Non-pigmented ciliary epithelial cell (primary cell): Measurements from ENCODE around the gene PCDHB14.
"Not testable (repeated sequence)": the region's sequence is repeated elsewhere in the genome, so short reads cannot be mapped to it uniquely, and the experiment has no call there.

Source experiments
- DNase-seq: peaks from one replicate; pipeline ENCODE4 v3.0.0-alpha.2; 2010; ENCODE audit warnings: low read depth

The PCDHB14 gene

DNA sequence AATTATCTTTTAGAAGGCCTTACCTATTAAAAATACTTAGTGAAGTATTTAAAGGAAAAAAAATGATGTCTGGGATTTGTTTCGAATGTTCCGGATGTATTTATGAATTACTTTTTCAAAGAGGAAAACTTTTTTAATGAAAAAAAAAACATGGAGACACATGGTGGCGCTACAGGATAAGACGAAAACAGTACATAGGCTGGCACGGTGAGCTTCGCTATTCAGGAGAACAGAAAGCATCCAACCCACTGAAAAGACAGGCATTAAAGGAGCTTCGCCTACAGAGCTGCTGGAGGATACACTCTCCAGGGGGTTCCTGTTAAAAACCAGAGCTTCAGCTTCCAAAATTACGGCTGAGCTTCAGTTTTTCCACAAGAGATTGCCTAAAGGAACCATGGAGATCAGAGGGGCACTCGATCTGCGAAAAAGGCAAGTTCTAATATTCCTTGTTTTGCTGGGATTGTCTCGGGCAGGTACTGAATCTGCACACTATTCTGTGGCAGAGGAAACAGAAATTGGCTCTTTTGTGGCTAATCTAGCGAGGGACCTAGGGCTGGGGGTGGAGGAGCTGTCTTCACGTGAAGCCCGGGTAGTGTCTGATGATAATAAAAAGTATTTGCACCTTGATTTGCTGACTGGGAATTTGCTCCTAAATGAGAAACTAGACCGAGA, at the start of gene PCDHB14:
Gene PCDHB14, plus strand, starts transcription at position 232 of the 672 bp plus-strand sequence. Its CDS starts 163 bp downstream, at position 395.
- DNase-seq, result no peak

GRCh38 chr5:141174291-141175104, 48.6 kb upstream of the PCDHB14 start:
- not testable (repeated sequence) for DNase-seq

DNA sequence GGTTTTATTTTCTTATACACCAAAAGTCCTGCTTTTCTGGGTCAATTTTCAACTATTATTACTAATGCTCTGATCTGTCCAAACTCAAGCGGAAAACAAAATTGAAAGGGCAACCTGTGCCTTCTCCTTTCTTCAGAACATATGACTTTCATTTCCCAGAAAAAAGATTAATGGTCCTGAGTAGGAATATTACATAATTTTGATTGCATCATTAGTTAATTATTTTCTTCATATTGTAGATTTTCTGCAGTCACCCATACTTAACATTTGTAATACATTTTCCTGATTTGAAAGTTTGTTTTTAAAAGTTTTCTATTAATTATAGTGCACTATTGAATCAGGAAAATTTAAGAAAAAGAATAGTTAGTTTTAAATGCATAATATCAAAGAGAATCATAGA, 47.2 kb upstream of the PCDHB14 start:
- DNase-seq, result no peak

DNA sequence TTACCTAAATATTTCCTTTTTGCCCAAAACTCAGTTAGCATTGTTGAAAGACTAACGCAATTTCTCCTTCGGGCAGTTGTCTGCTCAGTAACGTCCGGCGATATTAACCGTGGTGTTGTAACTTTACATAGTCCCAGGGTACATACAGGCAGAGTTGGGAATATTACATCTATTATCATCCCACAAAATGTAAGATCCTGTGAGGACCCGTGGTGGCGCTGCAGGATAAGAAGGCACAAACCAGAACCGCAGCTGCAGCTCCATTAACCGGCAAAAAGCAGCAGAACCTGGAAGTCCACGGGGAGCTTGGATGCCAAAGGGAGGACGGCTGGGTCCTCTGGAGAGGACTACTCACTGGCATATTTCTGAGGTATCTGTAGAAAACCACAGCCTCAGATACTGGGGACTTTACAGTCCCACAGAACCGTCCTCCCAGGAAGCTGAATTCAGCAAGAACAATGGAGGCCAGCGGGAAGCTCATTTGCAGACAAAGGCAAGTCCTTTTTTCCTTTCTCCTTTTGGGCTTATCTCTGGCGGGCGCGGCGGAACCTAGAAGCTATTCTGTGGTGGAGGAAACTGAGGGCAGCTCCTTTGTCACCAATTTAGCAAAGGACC, 45.5 kb upstream of the PCDHB14 start, which contains the start of gene PCDHB8:
Gene PCDHB8, plus strand, starts transcription at position 214 of the 615 bp plus-strand sequence. Its CDS starts 245 bp downstream, at position 459.
- not testable (repeated sequence) for DNase-seq

GRCh38 chr5:141179371-141179770, 43.8 kb upstream of the PCDHB14 start:
- not testable (repeated sequence) for DNase-seq

DNA sequence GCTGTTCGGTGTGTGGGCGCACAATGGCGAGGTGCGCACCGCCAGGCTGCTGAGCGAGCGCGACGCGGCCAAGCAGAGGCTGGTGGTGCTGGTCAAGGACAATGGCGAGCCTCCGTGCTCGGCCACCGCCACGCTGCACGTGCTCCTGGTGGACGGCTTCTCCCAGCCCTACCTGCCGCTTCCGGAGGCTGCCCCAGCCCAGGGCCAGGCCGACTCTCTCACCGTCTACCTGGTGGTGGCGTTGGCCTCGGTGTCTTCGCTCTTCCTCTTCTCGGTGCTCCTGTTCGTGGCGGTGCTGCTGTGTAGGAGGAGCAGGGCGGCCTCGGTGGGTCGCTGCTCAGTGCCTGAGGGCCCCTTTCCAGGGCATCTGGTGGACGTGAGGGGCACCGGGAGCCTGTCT, 43.3 kb upstream of the PCDHB14 start:
- DNase-seq, result not testable (repeated sequence)

DNA sequence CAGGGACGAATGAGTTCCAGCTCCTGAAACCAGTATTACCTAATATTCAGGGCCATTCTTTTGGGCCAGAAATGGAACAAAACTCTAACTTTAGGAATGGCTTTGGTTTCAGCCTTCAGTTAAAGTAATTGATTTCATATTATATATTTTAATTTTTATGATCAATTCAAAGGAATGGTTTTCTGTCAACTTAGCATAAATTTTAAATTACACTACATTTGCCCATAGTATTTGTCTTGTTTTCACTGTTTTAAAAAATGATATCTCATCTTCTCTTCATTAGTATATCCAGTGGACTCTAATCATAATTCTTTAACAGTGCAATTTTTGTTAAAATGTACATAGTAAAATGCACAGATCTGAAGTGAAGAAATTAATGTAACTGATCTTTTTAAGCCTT, 42.8 kb upstream of the PCDHB14 start:
- DNase-seq, result no peak

DNA sequence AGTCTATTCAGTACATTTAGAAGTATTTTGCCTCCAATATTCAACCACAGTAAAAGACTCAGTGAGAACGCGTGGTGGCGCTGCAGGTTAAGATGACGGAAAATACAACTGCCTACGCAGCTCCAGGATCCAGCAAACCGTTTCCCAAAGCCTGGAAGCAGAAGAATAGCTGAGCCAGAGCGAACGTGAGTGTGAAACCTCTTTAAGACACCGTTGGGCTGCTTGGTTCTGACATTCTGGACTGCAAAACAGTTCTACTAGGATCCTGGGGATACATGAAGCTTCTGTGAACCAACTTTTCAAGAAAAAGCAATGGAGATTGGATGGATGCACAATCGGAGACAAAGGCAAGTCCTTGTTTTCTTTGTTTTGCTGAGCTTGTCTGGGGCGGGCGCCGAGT, 40.9 kb upstream of the PCDHB14 start, which contains the start of gene PCDHB16:
Gene PCDHB16, plus strand, starts transcription at position 140 of the 400 bp plus-strand sequence. Its CDS starts 173 bp downstream, at position 313.
- no peak for DNase-seq

- not testable (repeated sequence) for DNase-seq
Measured at GRCh38 chr5:141184117-141184855, 38.9 kb upstream of the PCDHB14 start.

- no peak for DNase-seq
Measured at GRCh38 chr5:141186897-141187512, 36.1 kb upstream of the PCDHB14 start, which contains the start of gene PCDHB9. TSS of gene PCDHB9 (plus strand) at chr5:141187161. CDS start at chr5:141187319, 158 bp downstream.

DNA sequence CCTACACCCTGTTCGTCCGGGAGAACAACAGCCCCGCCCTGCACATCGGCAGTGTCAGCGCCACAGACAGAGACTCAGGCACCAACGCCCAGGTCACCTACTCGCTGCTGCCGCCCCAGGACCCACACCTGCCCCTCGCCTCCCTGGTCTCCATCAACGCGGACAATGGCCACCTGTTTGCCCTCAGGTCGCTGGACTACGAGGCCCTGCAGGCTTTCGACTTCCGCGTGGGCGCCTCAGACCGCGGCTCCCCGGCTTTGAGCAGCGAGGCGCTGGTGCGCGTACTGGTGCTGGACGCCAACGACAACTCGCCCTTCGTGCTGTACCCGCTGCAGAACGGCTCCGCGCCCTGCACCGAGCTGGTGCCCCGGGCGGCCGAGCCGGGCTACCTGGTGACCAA, 34.5 kb upstream of the PCDHB14 start:
- not testable (repeated sequence) for DNase-seq

- DNase-seq, result not testable (repeated sequence)
Measured at GRCh38 chr5:141189131-141189530, 34.0 kb upstream of the PCDHB14 start.

GRCh38 chr5:141192110-141192725, 30.9 kb upstream of the PCDHB14 start, which contains the start of gene PCDHB10:
TSS of gene PCDHB10 (plus strand) at chr5:141192353. CDS start at chr5:141192553, 200 bp downstream.
- no peak for DNase-seq

DNA sequence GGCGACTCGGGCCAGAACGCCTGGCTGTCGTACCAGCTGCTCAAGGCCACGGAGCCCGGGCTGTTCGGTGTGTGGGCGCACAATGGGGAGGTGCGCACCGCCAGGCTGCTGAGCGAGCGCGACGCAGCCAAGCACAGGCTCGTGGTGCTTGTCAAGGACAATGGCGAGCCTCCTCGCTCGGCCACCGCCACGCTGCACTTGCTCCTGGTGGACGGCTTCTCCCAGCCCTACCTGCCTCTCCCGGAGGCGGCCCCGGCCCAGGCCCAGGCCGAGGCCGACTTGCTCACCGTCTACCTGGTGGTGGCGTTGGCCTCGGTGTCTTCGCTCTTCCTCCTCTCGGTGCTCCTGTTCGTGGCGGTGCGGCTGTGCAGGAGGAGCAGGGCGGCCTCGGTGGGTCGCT, 28.8 kb upstream of the PCDHB14 start:
- DNase-seq, result not testable (repeated sequence)

GRCh38 chr5:141196363-141196762, 26.8 kb upstream of the PCDHB14 start:
- DNase-seq, result no peak

GRCh38 chr5:141199359-141200235, 23.5 kb upstream of the PCDHB14 start, which contains the start of gene PCDHB11:
TSS of gene PCDHB11 (plus strand) at chr5:141199627. CDS start at chr5:141199775, 148 bp downstream.
- no peak for DNase-seq

- not testable (repeated sequence) for DNase-seq
Measured at GRCh38 chr5:141201126-141201525, 22.0 kb upstream of the PCDHB14 start.

- DNase-seq, result not testable (repeated sequence)
Measured at GRCh38 chr5:141201646-141202045, 21.5 kb upstream of the PCDHB14 start.

- DNase-seq, result no peak
Measured at GRCh38 chr5:141208478-141208877, 14.7 kb upstream of the PCDHB14 start, which contains the start of gene PCDHB12. TSS of gene PCDHB12 (plus strand) at chr5:141208719. CDS start at chr5:141208908, 189 bp downstream.
